ENCODE results near the gene SRSF11. TPM values are rescaled to one million over a fixed set of nuclear protein-coding genes. Genes with fewer than 3 reads are reported as not detected.

SRSF11 gene
- polyA plus RNA-seq, 1 donor (not counting 4 experiments of a cell fraction or from before 2014, with no cell fraction given): 234 TPM

GRCh38 chr1:70194601-70195000 is 26.6 kb upstream of the SRSF11 start:
- H3K9me1 ChIP-seq (ENCODE audit: control insufficient read depth, extremely low read depth, insufficient read depth, low read length): no peaks in the 10 kb centered on the region
- no peak for TF ChIP-seq EZH2 (IDR thresholded peaks at IDR 0.05; ENCODE audit: low read length)
- no peak for TF ChIP-seq CTCF (optimal IDR thresholded peaks at IDR 0.05 in 1 of 3, IDR thresholded peaks at IDR 0.05 in 1 of 3, conservative IDR thresholded peaks at IDR 0.05 in 1 of 3; ENCODE audit: extremely low read depth in 1 of 3, insufficient read depth in 2 of 3, low read length in 3 of 3)
- H3K36me3 ChIP-seq (ENCODE audit: control insufficient read depth in 2 of 2, extremely low read depth in 1 of 2, insufficient read depth in 2 of 2, low read length in 2 of 2): no peaks in the 10 kb centered on the region
- peaks cover 56% of the 10 kb centered on the region for H3K79me2 ChIP-seq (ENCODE audit: control insufficient read depth, insufficient read depth, low read length)
- no peak for DNase-seq (ENCODE audit: low read depth, low spot score)
- no peak overlapping the region for H3K4me3 ChIP-seq (ENCODE audit: control insufficient read depth in 2 of 3, extremely low read depth in 1 of 3, insufficient read depth in 2 of 3, low read depth in 1 of 3, low read length in 3 of 3)
- H4K20me1 ChIP-seq (ENCODE audit: control insufficient read depth, extremely low read depth, insufficient read depth, low read length): no peaks in the 10 kb centered on the region
- H3K9ac ChIP-seq (ENCODE audit: control insufficient read depth, extremely low read depth, insufficient read depth, low read length): no peak overlapping the region
- no peaks in the 10 kb centered on the region for H3K4me1 ChIP-seq (ENCODE audit: control insufficient read depth, extremely low read depth, insufficient read depth, low read length)
- dilution Hi-C loops (cut with MboI; ENCODE audit: extremely low pct_ligation_motif_present, low sequenced_read_pairs): no loop called here
- FAIRE-seq: peak; percentile 34
- no peak overlapping the region for H3K4me2 ChIP-seq (ENCODE audit: control insufficient read depth, extremely low read depth, insufficient read depth, low read depth, low read length)
- H3K9me3 ChIP-seq (ENCODE audit: control insufficient read depth, low read depth, low read length): no peaks in the 10 kb centered on the region
- H3K27me3 ChIP-seq (ENCODE audit: control insufficient read depth, extremely low read depth, insufficient read depth, low read length): no peaks in the 10 kb centered on the region
- H2AFZ ChIP-seq (ENCODE audit: control insufficient read depth, low read length): no peak overlapping the region
- H3K27ac ChIP-seq (ENCODE audit: control insufficient read depth, insufficient read depth, low read length): no peak overlapping the region

- dilution Hi-C loops (cut with MboI; ENCODE audit: extremely low pct_ligation_motif_present, low sequenced_read_pairs): no loop called here
- peaks cover 62% of the 10 kb centered on the region for H3K79me2 ChIP-seq (ENCODE audit: control insufficient read depth, insufficient read depth, low read length)
- TF ChIP-seq EZH2 (IDR thresholded peaks at IDR 0.05; ENCODE audit: low read length) (no peak), CTCF (optimal IDR thresholded peaks at IDR 0.05 in 1 of 3, IDR thresholded peaks at IDR 0.05 in 1 of 3, conservative IDR thresholded peaks at IDR 0.05 in 1 of 3; ENCODE audit: extremely low read depth in 1 of 3, insufficient read depth in 2 of 3, low read length in 3 of 3) (no peak)
These were observed 25.8 kb upstream of the SRSF11 start for GRCh38 chr1:70195342-70195741.

More at GRCh38 chr1:70195342-70195741, 25.8 kb upstream of the SRSF11 start:
- Histone ChIP-seq H3K27me3 (ENCODE audit: control insufficient read depth, extremely low read depth, insufficient read depth, low read length) (no peaks in the 10 kb centered on the region), H2AFZ (ENCODE audit: control insufficient read depth, low read length) (no peak overlapping the region), H3K9me1 (ENCODE audit: control insufficient read depth, extremely low read depth, insufficient read depth, low read length) (no peaks in the 10 kb centered on the region), H3K4me3 (ENCODE audit: control insufficient read depth in 2 of 3, extremely low read depth in 1 of 3, insufficient read depth in 2 of 3, low read depth in 1 of 3, low read length in 3 of 3) (no peak overlapping the region), H3K36me3 (ENCODE audit: control insufficient read depth in 2 of 2, extremely low read depth in 1 of 2, insufficient read depth in 2 of 2, low read length in 2 of 2) (no peaks in the 10 kb centered on the region), H3K4me1 (ENCODE audit: control insufficient read depth, extremely low read depth, insufficient read depth, low read length) (no peaks in the 10 kb centered on the region), H3K9ac (ENCODE audit: control insufficient read depth, extremely low read depth, insufficient read depth, low read length) (no peak overlapping the region), H3K27ac (ENCODE audit: control insufficient read depth, insufficient read depth, low read length) (no peak overlapping the region), H3K4me2 (ENCODE audit: control insufficient read depth, extremely low read depth, insufficient read depth, low read depth, low read length) (no peak overlapping the region), H3K9me3 (ENCODE audit: control insufficient read depth, low read depth, low read length) (no peaks in the 10 kb centered on the region), H4K20me1 (ENCODE audit: control insufficient read depth, extremely low read depth, insufficient read depth, low read length) (no peaks in the 10 kb centered on the region)
- FAIRE-seq: no peak
- DNase-seq (ENCODE audit: low read depth, low spot score): no peak

All from keratinocyte (primary cell).